Loucy (cell line): ENCODE results near the gene PNPLA6.

Experiments
- H2AFZ ChIP-seq: fragments of 200-600 bp; sonication (generic); 2 replicates; pipeline ENCODE4 v1.6.0; 2016; ENCODE audit warnings: antibody characterized with exemption, mild to moderate bottlenecking, low read length, moderate library complexity
- H3F3A ChIP-seq: fragments of 200-600 bp; 2 replicates; pipeline ENCODE4 v1.6.0; 2016; ENCODE audit warnings: antibody characterized with exemption, low read depth, mild to moderate bottlenecking
- H3K27me3 ChIP-seq: fragments of 200-600 bp; sonication (generic); 2 replicates; pipeline ENCODE4 v1.6.1; 2014; ENCODE audit warnings: low read length, mild to moderate bottlenecking; ENCODE audit not compliant: insufficient read depth, poor library complexity, severe bottlenecking
- H3K36me3 ChIP-seq: fragments of 200-600 bp; sonication (generic); 2 replicates; pipeline ENCODE4 v1.6.1; 2016; ENCODE audit warnings: low read length; ENCODE audit not compliant: insufficient read depth
- H3K4me1 ChIP-seq: fragments of 200-600 bp; sonication (generic); 2 replicates; pipeline ENCODE4 v1.5.1; 2014; ENCODE audit warnings: low read length, mild to moderate bottlenecking; ENCODE audit not compliant: insufficient read depth, poor library complexity, severe bottlenecking
- H3K4me2 ChIP-seq: fragments of 200-600 bp; sonication (generic); 2 replicates; pipeline ENCODE4 v1.6.0; 2014; ENCODE audit warnings: antibody characterized with exemption, low read length, low read depth, mild to moderate bottlenecking; ENCODE audit not compliant: poor library complexity, severe bottlenecking
- H3K4me3 ChIP-seq: fragments of 200-600 bp; sonication (generic); 2 replicates; pipeline ENCODE4 v1.5.1; 2014; ENCODE audit warnings: low read length, mild to moderate bottlenecking, mixed read lengths; ENCODE audit not compliant: poor library complexity, severe bottlenecking
- H3K79me2 ChIP-seq: fragments of 200-600 bp; sonication (generic); 2 replicates; pipeline ENCODE4 v1.6.1; 2014; ENCODE audit warnings: low read length; ENCODE audit not compliant: insufficient read depth
- H3K9ac ChIP-seq: fragments of 200-600 bp; sonication (generic); 2 replicates; pipeline ENCODE4 v1.6.0; 2014; ENCODE audit warnings: mild to moderate bottlenecking, low read depth, low read length, moderate library complexity; ENCODE audit not compliant: poor library complexity, severe bottlenecking
- H3K9me2 ChIP-seq: fragments of 200-600 bp; sonication (generic); replicated peaks from 2 replicates; pipeline ENCODE4 v1.6.1; 2016; ENCODE audit warnings: low read depth, low read length, mixed read lengths
- H3K9me3 ChIP-seq: fragments of 200-600 bp; sonication (generic); 2 replicates; pipeline ENCODE4 v1.6.1; 2014; ENCODE audit warnings: mild to moderate bottlenecking, antibody characterized with exemption, low read length, low read depth; ENCODE audit not compliant: insufficient read depth
- H4K20me1 ChIP-seq: fragments of 200-600 bp; sonication (generic); 2 replicates; pipeline ENCODE4 v1.6.0; 2014; ENCODE audit warnings: antibody characterized with exemption, low read length, mild to moderate bottlenecking; ENCODE audit not compliant: insufficient read depth, poor library complexity, severe bottlenecking
- CTCF ChIP-seq: fragments of 200-600 bp; sonication (generic); conservative IDR thresholded peaks from 2 replicates; pipeline ENCODE4 v1.5.1; 2014; ENCODE audit warnings: mild to moderate bottlenecking, antibody characterized with exemption, low read length
- EZH2phosphoT487 ChIP-seq: fragments of 200-600 bp; IDR thresholded peaks from 2 replicates; pipeline ENCODE4 v1.6.1; 2018; ENCODE audit warnings: antibody characterized with exemption, mild to moderate bottlenecking, moderate library complexity, borderline replicate concordance

The PNPLA6 gene

DNA sequence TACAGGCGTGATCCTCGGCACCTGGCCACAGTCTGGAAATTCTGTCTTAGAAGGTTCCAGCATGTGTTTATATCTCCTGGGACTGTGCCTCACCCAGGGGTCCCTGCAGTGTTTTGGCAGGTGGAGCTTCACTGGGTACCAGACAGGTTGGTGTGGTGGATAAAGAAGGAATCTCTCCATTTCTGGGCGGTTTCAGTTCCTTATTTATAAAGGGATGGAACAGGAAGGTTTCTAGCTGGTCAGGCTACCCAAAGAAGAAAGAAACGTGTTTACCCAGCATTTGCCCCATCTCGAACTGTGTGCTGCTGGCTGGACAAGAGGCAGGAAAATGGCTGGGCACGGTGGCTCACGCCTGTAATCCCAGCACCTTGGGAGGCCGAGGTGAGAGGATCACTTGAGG, 9.8 kb downstream of the PNPLA6 start:
- Histone ChIP-seq H3F3A (no peaks in the 10 kb centered on the region), H3K4me3 (no peak overlapping the region), H4K20me1 (no peaks in the 10 kb centered on the region), H3K27me3 (no peaks in the 10 kb centered on the region), H3K79me2 (no peaks in the 10 kb centered on the region), H3K9me3 (no peaks in the 10 kb centered on the region), H3K9ac (no peak overlapping the region), H3K4me1 (peaks cover 9% of the 10 kb centered on the region), H2AFZ (no peak overlapping the region), H3K4me2 (no peak overlapping the region), H3K36me3 (no peaks in the 10 kb centered on the region), H3K9me2 (no peaks in the 10 kb centered on the region)
- TF ChIP-seq EZH2phosphoT487 (no peak), CTCF (no peak)

DNA sequence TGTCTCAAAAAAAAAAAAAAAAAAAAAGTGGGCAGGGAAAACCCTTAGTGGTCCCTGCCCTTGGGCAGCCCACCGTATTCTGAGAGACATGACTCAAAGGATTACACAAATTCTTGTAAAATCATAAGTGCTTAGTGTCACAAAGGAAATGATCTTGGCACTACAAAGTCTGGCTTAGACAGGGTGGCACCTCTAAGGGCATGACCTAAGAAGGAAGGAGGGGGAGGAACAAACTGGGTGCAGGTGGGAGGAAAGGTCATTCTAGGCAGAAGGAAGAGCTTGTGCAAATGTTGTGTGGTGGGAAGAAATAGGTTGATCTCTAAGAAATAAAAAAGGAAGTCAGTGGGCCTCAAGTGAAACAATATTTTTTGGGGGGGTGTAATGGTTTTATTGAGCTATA, 10.4 kb downstream of the PNPLA6 start:
- no peak overlapping the region for H3K9ac ChIP-seq
- TF ChIP-seq CTCF (no peak), EZH2phosphoT487 (no peak)
- H3K4me1 ChIP-seq = peaks cover 9% of the 10 kb centered on the region
- no peaks in the 10 kb centered on the region for H4K20me1 ChIP-seq
- H3K79me2 ChIP-seq = no peaks in the 10 kb centered on the region
- no peak overlapping the region for H3K4me3 ChIP-seq
- no peaks in the 10 kb centered on the region for H3K9me3 ChIP-seq
- no peak overlapping the region for H2AFZ ChIP-seq
- H3K27me3 ChIP-seq = no peaks in the 10 kb centered on the region
- no peaks in the 10 kb centered on the region for H3F3A ChIP-seq
- no peak overlapping the region for H3K4me2 ChIP-seq
- no peaks in the 10 kb centered on the region for H3K9me2 ChIP-seq
- no peaks in the 10 kb centered on the region for H3K36me3 ChIP-seq

GRCh38 chr19:7547159-7547558, 11.6 kb downstream of the PNPLA6 start:
- Histone ChIP-seq H3K79me2 (no peaks in the 10 kb centered on the region), H3K4me2 (no peak overlapping the region), H3K4me1 (peaks cover 9% of the 10 kb centered on the region), H3K36me3 (no peaks in the 10 kb centered on the region), H3K9me3 (no peaks in the 10 kb centered on the region), H4K20me1 (no peaks in the 10 kb centered on the region), H3K4me3 (no peak overlapping the region), H3K9me2 (no peaks in the 10 kb centered on the region), H3F3A (no peaks in the 10 kb centered on the region), H3K27me3 (no peaks in the 10 kb centered on the region), H3K9ac (no peak overlapping the region), H2AFZ (no peak overlapping the region)
- TF ChIP-seq EZH2phosphoT487 = no peak
- no peak for TF ChIP-seq CTCF
